Caco-2 (cell line): ENCODE measurements around the gene PIGU. TPM values are rescaled to one million over a fixed set of nuclear protein-coding genes. Genes with fewer than 3 reads are reported as not detected.

Experiments used
- BruUV-seq: library from RNA; stranded (reverse); fragments of 400-500 nt; replicated peaks from 2 replicates; lab custom pipeline; 2021; lab: Mats Ljungman, UMichigan
- CTCF ChIA-PET: fragments of 300-600 bp; sonication (Branson Sonifier 250); formaldehyde crosslinking; loops from one replicate; lab custom pipeline; 2022; ENCODE audit warnings: antibody characterized with exemption; lab: Charles Lee
- POLR2A ChIA-PET: fragments of 300-600 bp; sonication (Branson Sonifier 250); formaldehyde crosslinking; loops from one replicate; lab custom pipeline; 2022; ENCODE audit warnings: antibody characterized with exemption; lab: Charles Lee
- DNase-seq, 2 experiments: peaks; one replicate each; pipeline versions ENCODE4 v3.0.0 to v3.0.0-alpha.2; 2020 to 2022
- H3K27me3 ChIP-seq: replicated peaks from 2 replicates; pipeline ENCODE4 v1.6.0; 2011; ENCODE audit warnings: low read length; ENCODE audit not compliant: control insufficient read depth, insufficient read depth
- H3K36me3 ChIP-seq: 2 replicates; pipeline ENCODE4 v1.5.1; 2011; ENCODE audit warnings: low read length; ENCODE audit not compliant: control insufficient read depth, insufficient read depth
- H3K4me1 ChIP-seq: fragments of 250-450 bp; sonication (Bioruptor Pico); 2 replicates; pipeline ENCODE4 v1.5.1; 2020; ENCODE audit warnings: mild to moderate bottlenecking
- H3K4me3 ChIP-seq: 2 replicates; pipeline ENCODE4 v1.5.1; 2011; ENCODE audit warnings: low read depth, mild to moderate bottlenecking, control low read depth, low read length
- H3K9me3 ChIP-seq: fragments of 250-450 bp; sonication (Bioruptor Pico); 2 replicates; pipeline ENCODE4 v1.5.1; 2020; ENCODE audit warnings: mild to moderate bottlenecking, moderate library complexity
- H3K27ac Mint-ChIP-seq: one replicate; pipeline ENCODE4 v1.8.0; 2022; ENCODE audit warnings: mixed read lengths; ENCODE audit not compliant: unreplicated experiment
- H3K27me3 Mint-ChIP-seq: one replicate; pipeline ENCODE4 v1.8.0; 2022; ENCODE audit warnings: mixed read lengths; ENCODE audit not compliant: insufficient read depth, unreplicated experiment
- H3K36me3 Mint-ChIP-seq: one replicate; pipeline ENCODE4 v1.8.0; 2022; ENCODE audit warnings: mild to moderate bottlenecking, mixed read lengths; ENCODE audit not compliant: insufficient read depth, unreplicated experiment
- H3K4me1 Mint-ChIP-seq: one replicate; pipeline ENCODE4 v1.8.0; 2022; ENCODE audit warnings: low read depth, mixed read lengths; ENCODE audit not compliant: unreplicated experiment
- H3K4me3 Mint-ChIP-seq: one replicate; pipeline ENCODE4 v1.8.0; 2022; ENCODE audit warnings: mild to moderate bottlenecking, moderate library complexity, mixed read lengths; ENCODE audit not compliant: unreplicated experiment
- H3K9me3 Mint-ChIP-seq: one replicate; pipeline ENCODE4 v1.8.0; 2022; ENCODE audit warnings: mixed read lengths; ENCODE audit not compliant: unreplicated experiment
- CTCF ChIP-seq, 2 experiments: fragments of 200-600 bp in 1 of 2; IDR thresholded peaks; 1 replicate in 1 of 2; 2 replicates in 1 of 2; pipeline versions ENCODE4 v1.5.1 to v1.8.0; 2011 to 2022; ENCODE audit warnings: antibody characterized with exemption in 1 of 2, control low read depth in 1 of 2, inconsistent platforms in 1 of 2, low read depth in 1 of 2, low read length in 1 of 2, mild to moderate bottlenecking in 1 of 2, moderate library complexity in 1 of 2; ENCODE audit not compliant: insufficient read depth in 1 of 2, severe bottlenecking in 1 of 2, unreplicated experiment in 1 of 2
- intact Hi-C: fragments of 100-400 bp; cut with micrococcal nuclease; formaldehyde crosslinking; loops from one replicate; pipeline ENCODE4 v1.10.0; 2022; ENCODE audit not compliant: unreplicated experiment
- total RNA-seq: library from RNA; stranded (reverse); gene quantifications from 2 replicates; pipeline ENCODE4 v1.2.3, GENCODE V29; 2022

The PIGU gene
- total RNA-seq, 1 experiment from 2014 or later = 61.7 TPM

GRCh38 chr20:34582911-34583310 lies 94.0 kb downstream of the PIGU start:
- POLR2A ChIA-PET = interaction anchor here (0.6 to 0.9 kb wide), 3 partner anchors 54 to 423 kb away, joined by 3 read pairs; no protein-coding TSS in a partner anchor
- H3K27me3 ChIP-seq = no peaks in the 10 kb centered on the region
- Mint-ChIP-seq H3K9me3 (no peaks in the 10 kb centered on the region), H3K27ac (peak overlapping the region; percentile 64), H3K36me3 (peaks cover 10% of the 10 kb centered on the region), H3K4me3 (no peak overlapping the region), H3K4me1 (peaks cover 9% of the 10 kb centered on the region), H3K27me3 (no peaks in the 10 kb centered on the region)
- peaks cover 20% of the 10 kb centered on the region for H3K4me1 ChIP-seq
- TF ChIP-seq CTCF (IDR thresholded peaks at IDR 0.05; ENCODE audit: insufficient read depth in 1 of 2, low read depth in 1 of 2, low read length in 1 of 2, severe bottlenecking in 1 of 2, unreplicated experiment in 1 of 2) = no peak
- DNase-seq = peak; percentile 68 to 74
- CTCF ChIA-PET = interaction anchor here (0.8 to 2.0 kb wide), 10 partner anchors 9 to 590 kb away, joined by 3 to 10 read pairs (median 4); partner anchors contain the start of gene TP53INP2
- H3K4me3 ChIP-seq = no peak overlapping the region
- intact Hi-C loops = no loop called here
- BruUV-seq = no TSS peak
- H3K9me3 ChIP-seq = no peaks in the 10 kb centered on the region
- H3K36me3 ChIP-seq = no peaks in the 10 kb centered on the region

GRCh38 chr20:34582221-34582620 lies 94.7 kb downstream of the PIGU start:
- H3K4me3 Mint-ChIP-seq = no peak overlapping the region
- peaks cover 10% of the 10 kb centered on the region for H3K36me3 Mint-ChIP-seq
- Histone ChIP-seq H3K4me1 (peaks cover 20% of the 10 kb centered on the region), H3K4me3 (no peak overlapping the region), H3K27me3 (no peaks in the 10 kb centered on the region), H3K9me3 (no peaks in the 10 kb centered on the region), H3K36me3 (no peaks in the 10 kb centered on the region)
- H3K27me3 Mint-ChIP-seq = no peaks in the 10 kb centered on the region
- no peak overlapping the region for H3K27ac Mint-ChIP-seq
- DNase-seq = no peak
- intact Hi-C loops = no loop called here
- no TSS peak for BruUV-seq
- TF ChIP-seq CTCF (IDR thresholded peaks at IDR 0.05; ENCODE audit: insufficient read depth in 1 of 2, low read depth in 1 of 2, low read length in 1 of 2, severe bottlenecking in 1 of 2, unreplicated experiment in 1 of 2) = no peak
- POLR2A ChIA-PET = interaction anchor here (0.9 kb wide), 1 partner anchor 127 kb away, joined by 3 read pairs; no protein-coding TSS in a partner anchor
- no peaks in the 10 kb centered on the region for H3K9me3 Mint-ChIP-seq
- H3K4me1 Mint-ChIP-seq = peaks cover 9% of the 10 kb centered on the region
- CTCF ChIA-PET = interaction anchor here (0.9 to 2.0 kb wide), 5 partner anchors 44 to 271 kb away, joined by 3 to 10 read pairs (median 6); partner anchors contain the start of gene TP53INP2

DNA sequence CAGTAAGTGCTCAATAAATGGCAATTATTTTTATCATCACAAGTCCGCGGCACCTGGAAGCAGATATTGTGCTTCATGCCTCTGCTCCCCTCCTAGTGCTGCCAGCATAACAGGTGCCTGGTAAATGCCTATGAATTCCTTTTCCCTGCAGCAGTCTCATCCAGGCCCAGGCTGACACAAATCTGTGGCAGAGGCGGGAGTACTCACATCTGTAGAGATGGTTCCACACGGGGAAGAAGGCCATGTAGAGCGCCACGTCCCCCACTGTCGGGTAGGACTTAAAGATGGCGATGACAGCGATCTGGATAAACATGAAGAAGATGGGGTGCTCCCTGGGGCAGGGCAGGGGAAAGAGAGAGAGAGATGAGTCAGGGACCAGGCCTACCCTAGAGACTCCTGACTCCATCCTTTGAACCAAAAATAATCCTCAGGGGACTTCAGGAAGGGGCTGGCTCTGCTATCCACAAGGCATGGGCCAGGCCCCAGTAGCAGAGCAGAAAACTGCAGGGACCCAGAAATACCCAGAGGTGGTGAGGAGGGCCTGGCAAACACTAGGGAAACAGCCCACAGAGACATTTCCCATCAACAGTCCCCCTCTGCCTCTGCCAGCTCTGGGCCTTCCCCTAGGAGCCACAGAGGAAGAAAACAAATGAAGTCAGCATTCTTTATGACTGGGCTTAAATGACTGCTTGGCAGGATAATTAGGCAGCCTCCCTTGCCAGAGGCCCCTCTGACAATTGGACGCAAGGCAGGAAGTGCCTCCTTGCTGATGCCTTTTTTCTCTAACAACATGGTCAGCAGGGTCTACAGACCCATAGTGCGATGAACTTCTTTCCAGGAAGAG lies 95.3 kb downstream of the PIGU start:
- Histone ChIP-seq H3K27me3 (no peaks in the 10 kb centered on the region), H3K4me1 (peaks cover 20% of the 10 kb centered on the region), H3K4me3 (no peak overlapping the region), H3K36me3 (no peaks in the 10 kb centered on the region), H3K9me3 (no peaks in the 10 kb centered on the region)
- H3K27ac Mint-ChIP-seq = no peak overlapping the region
- no peak overlapping the region for H3K4me3 Mint-ChIP-seq
- intact Hi-C loops = no loop called here
- ChIA-PET POLR2A (no interaction called here), CTCF (interaction anchor here (0.9 to 1.4 kb wide), 3 partner anchors 43 to 188 kb away, joined by 3 to 10 read pairs (median 5); no protein-coding TSS in a partner anchor)
- no peaks in the 10 kb centered on the region for H3K9me3 Mint-ChIP-seq
- peaks cover 9% of the 10 kb centered on the region for H3K4me1 Mint-ChIP-seq
- H3K36me3 Mint-ChIP-seq = peaks cover 10% of the 10 kb centered on the region
- BruUV-seq = no TSS peak
- H3K27me3 Mint-ChIP-seq = no peaks in the 10 kb centered on the region
- no peak for DNase-seq
- TF ChIP-seq CTCF (IDR thresholded peaks at IDR 0.05; ENCODE audit: insufficient read depth in 1 of 2, low read depth in 1 of 2, low read length in 1 of 2, severe bottlenecking in 1 of 2, unreplicated experiment in 1 of 2) = no peak
